NCI-H2171 (cell line): ENCODE data around the gene APP.

Source experiments
- DNase-seq: peaks from one replicate; lab custom pipeline; 2025; lab: John Stamatoyannopoulos, UW

APP gene

DNA sequence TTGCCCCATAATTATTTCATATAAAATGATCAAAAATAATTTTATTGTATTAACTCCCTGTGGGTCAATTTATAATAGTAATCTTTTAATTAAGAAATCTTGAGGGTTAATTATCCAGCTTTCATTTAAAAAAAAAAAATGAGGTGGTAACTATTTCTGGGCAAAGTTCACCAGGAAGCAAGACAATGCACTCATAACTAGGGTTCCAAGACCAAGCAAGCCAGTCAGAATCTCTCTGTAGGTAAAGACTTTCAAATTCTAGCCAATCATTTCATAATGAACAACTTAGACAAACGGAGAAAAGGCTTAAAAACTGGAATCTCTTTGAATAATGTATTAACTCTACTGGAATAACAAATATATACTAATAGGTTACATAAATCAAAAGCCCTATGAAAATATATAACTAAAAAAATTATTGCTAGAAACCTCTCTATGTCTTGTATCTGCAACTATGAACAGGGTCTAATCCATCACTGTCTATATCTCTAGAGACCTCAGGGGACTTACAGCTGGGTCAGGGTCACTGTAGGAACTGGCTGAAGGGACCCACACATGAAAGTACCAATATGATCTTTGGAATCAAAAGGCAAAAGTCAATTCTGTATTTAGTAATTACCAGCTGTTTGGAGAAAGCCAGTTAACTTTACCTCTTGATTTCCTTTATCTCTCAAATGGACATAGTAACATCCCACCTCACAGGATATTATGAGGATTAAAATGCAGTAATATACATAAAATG, 43.3 kb downstream of the APP start:
- DNase-seq = no peak

DNA sequence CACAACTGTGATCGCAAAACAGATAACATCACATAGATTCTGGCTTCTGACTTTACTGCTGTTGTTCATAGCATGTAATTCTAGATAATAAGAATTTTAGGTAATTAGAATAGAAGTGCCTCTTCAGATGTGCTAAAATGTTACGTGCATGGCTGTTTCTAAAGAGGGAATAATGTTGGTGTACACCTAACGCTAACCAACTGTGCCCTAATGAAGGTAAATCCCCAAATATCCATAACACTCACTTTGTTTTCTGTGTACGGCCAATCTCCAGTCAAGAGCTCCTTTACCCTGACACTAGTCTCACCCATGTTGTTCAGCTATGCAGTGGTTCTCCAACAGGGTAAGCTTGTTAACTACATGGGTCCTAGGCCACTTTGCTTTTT, 44.4 kb downstream of the APP start:
- DNase-seq = no peak

DNA sequence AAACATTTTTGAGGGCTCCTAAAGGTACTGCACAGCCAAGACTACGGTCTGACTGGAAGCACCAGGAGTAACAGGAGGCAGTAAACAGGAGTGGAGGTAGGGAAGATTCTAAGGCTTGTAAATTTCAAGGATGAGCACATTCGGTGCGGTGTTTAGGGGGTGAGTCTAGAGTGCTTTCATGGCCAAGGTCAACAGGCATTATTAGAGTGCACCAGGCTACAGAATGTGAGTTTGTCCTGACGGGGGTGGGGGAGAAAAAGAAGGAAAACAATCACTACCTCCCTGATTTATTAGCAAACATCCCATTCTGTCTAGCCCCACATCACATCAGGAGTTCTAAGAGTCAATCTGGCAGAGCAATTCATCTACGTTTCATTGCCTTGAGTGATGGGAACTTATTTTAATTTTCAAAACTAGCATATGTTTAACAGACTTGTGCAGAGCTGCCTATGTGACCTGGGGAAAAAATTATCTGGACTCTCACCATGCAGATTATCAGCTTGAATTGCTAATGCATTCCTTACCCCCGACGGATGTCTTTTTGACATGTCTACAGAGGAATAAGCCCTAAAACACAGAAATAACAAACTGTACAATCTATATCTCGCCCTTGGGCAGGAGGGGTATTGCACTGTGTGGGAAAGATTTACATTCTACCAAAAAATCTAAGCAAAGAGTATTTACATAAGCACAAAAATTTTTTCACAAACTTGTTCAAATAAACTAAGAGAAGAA, 45.0 kb downstream of the APP start:
- no peak for DNase-seq

DNA sequence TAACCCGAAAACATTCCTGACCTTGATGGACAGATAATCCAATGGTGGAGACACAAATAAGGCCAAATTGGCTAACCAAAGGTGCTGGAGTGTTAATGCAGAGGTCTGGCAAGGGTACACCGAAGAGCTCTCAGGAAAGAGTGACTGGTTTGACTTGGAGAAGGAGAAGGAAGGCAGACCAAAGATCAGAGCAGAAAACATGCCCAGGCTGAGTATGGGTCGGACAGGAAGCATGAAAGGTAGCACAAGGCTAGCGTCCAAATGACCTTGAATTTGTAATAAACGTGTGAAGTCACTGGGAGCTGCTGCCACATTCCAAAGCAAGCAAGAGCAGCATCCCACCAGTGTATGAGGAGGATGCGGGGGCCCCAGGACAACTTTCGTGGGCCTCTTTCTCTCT, 45.7 kb downstream of the APP start:
- no peak for DNase-seq

DNA sequence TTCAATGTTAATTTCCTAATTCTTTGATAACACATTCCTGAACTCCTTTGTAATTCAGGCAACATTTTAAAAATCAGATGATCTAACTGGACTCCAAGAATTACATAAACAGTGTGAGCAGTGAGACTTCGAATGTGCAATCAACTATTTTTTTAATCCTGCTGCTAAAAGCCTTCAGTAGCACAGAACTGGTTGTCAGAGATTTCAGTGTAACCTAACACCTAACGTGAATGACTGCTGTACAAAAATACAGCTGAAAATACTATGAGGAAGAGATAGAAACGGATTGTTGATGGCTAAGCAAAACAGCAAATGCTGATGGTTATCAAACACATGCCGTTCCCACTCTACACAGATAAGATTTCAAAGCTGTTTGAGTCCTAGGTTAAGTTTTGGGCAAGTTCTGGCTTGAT, 46.1 kb downstream of the APP start:
- peak; percentile 50 for DNase-seq

DNA sequence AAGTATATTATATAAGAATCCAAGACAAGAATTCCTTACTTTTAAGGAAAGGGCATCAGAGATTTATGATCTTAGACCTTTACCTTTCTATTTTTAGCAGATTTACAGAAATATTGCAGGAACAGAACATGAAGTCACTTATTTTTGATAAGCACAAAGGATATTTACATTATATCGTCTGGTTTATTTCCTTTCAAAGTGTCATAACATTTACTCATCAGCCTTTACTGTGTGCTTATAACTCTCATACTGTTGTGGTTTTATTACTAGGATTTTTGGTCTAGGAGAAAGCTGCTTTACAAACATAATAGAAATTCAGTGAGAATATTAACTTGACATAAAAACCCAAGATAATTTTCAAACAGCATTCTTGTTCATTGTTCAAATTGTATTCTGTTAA, 47.6 kb downstream of the APP start:
- DNase-seq = no peak

DNA sequence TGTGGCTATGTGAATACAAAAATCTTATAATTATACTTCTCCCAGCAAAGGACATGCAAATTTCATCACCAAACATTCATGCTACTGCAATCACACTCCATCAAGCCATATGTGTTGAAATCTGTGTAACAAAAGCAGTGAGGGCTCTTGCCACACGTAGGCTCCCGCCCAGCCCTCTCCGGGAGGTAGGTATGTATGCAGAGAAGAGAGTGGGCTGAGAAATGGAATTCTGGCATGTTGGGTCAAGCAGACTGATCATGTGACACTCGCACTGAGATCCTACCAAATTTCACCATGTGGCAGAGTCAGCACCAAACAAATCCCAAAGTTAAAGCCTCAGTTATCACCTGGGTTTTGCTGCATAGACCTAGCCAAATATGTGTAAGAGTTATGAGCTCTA, 49.7 kb downstream of the APP start:
- DNase-seq = peak; percentile 37

DNA sequence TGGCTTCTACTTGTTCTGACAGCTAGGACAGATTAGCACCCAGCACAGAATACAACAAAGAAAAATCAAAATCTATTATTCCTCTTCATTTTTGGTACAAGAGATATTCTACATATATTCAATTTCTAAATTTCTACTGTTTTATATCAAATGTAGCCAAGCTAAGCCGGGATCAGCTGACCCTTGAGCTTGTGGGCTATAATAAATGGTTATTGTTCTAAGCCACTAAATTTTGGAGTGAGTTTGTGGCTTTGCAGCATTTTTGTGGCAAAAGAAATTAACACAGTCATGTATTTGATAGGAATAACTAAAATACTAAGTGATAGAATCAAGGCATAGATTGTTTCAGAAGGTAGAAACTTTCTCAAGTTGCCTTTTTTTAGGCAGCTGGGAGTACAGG, 50.7 kb downstream of the APP start:
- DNase-seq = no peak

DNA sequence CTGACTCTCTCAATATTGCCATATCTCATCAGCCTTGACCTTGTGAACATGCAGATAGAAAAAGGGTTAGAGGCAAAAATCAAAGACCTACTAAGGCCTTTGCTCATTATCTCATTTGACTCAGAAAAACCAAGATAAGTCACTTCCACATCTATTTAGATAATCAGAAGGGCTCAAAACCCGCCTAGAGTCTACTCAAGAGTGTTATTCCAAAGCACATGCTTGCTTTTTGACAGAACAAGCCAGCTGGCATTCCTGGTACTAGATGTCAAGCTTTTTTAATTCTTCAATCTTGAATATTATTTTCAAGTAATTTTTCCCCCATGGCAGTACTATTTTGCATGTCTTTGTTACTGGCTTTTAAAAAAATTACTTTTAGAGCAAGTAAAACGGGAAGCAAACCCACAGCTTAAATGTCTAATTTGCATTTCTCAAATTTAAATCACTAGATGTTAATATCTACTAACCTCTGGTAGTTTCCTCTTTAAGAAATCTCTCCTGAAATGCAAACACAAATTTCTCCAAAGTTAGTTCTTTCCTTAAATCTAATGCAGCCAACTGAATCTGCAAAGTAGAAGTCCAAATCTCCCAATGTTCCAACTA, 51.5 kb downstream of the APP start:
- no peak for DNase-seq

DNA sequence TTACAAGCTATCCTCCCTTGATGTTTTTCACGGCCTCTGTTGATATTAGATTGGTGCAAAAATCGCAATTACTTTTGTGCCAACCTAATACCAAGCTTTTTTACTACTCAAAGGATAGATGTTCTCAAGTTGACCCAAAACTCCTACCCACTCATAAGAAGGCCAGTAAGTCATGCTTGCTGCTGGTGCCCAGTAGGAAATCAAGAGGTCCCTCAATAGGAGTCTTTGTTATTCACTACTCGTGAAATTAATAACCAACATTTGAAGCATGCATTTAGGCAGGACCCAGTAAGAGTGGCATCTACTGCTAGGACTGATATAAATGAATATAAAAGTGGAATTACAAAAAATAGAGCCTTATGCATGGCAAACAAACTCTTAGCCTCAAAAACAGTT, 52.6 kb downstream of the APP start:
- no peak for DNase-seq

DNA sequence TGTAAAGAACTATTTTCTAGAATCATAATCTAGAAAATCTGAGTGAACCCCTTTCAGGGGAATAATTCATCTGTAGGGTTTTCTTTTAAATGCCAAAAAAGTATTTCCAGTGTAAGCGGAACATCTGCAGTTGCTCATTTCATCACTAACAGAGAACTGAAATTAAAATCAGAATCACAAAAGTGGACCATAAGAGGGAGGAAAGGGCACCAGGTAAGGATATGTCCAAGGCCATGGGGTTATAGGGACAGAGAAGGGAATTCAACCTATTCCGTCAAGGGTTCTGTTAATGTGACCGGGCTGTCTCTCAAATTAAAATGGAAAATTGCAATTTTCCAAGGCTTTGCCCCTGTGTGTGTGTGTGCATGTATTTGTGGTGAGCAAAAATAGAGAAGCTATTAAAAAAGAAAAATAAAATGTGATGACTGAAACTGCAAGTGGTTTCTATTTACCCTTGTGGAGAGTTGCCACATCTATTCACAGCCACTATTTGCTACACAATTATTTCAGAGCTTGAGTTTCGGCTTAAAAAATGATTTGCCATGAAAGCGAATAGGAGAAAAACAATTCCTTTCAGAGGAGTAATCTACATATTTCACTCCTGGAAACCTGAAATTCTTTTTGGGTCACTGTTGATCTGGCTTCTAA, 53.1 kb downstream of the APP start:
- no peak for DNase-seq

DNA sequence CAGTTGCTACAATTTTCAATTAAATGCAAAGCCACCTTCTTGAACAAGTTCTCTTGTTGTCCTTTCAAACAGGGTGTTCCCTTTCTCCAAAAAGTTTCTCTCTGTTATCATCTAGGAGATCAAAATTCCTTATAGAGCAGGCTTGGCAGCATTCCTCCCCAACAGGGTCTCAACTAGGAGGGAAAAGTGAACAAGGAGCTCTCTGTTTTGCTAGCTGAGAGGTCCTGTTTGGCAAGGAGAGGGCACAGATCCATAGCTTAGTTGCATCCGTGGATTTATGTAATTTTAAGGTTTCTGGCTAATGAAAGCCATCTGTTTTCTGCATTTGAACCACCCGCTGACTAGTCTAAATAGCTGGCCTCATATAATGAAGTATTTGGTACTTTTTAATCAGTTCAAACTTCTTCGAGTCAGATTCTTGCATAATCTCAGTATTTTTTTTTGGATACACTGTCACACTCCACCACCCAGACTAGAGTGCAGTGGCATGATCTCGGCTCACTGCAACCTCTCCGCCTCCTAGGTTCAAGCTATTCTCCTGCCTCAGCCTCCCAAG, 54.0 kb downstream of the APP start:
- no peak for DNase-seq

DNA sequence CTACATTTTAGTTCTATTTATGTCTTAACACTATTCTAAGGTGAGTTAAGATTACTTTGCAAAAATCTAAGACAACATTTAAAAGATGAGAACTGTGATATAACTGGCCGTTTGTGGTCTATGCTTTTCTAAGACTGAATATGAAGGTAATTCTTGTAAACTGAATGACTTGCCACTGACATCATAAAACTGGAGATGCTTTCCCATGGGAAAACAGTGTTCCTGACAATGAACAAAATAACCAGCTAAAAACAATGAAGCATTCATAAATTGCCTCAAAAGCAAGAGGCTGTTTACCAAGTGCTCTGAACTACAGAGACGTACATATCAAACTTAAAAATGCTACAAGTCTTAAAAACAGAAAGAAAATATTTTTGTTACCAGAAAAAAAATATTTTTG, 54.7 kb downstream of the APP start:
- DNase-seq = no peak

DNA sequence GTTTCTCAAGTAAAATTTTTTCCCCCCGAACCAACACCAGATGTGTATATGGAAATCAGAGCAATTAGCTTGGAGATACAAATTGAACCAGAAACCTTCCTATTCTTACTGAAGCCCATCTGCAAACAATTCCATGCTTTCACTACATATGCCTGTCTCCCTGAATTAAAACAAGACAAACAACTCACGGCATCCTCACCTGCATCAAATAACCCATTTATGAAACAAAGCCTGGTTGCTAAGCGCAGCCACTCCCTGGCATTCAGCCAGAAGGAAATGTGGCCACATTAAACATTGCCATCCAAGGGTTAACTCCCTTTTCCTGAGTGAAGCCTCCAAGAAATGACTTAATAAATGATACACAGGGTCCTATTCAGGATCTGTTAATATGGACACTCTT, 55.3 kb downstream of the APP start:
- peak; percentile 81 for DNase-seq

DNA sequence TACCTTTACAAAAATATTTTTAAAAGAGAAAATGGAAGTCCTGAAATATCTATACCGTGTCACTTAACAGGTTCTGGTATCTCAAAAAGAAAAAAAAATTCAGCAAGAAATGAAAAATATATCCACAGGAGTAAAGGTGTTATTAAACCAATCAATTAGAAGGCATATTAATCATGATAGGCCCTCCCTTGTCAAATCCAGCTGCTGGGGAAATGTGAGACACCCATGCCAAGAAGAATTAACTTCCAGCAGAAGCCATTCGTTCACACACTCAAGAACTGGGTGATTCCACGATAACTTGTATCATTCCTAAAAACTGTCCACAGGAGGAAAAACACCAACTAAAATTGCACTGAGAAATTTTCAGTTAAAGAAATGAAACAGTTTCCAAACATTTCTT, 57.6 kb downstream of the APP start:
- DNase-seq = no peak

DNA sequence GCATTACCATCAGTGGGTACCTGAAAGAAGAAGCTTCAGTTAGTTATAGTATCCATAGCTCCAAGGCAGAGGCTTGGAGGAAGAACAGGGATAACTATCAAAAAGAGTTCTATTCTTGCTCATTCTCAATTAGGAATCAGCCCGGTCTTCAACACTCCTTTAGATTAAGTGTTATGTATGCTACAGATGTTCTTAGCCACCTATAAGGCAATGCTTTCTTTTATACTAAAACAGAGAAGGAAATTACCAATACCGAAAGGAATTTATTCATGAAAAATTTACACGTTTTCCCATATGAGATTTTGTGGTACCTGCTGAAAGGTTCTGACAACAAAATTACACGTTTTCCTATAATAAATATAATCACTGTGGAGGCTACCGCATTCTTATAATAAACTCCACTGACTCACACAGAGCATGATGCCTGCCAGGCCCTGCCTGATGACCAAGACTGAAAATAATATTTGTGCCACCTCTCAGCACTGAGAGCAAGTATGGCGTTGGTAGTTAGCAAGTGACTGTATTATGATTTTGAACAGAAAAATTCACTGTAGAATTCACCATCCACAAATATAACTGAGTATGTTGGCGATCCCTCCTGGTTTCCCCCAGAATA, 58.3 kb downstream of the APP start:
- DNase-seq = no peak

DNA sequence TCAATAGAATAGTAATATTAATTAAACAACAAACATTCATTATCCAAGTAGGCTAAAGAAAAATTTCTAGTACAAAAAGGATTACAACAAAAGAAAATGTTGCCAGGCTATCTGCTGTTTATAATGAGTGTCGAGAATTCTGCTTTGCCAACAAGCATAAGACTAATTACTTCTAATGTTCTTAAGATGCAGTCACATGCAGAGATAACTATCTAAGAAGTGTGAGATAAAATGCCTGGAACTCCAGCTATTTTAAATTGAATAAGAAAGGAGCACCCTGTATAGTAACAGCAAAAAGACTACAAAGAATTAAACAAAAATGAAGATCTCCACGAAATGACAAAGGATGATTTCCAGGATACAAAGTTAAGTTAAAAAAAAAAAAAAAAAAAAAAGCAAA, 59.9 kb downstream of the APP start:
- no peak for DNase-seq

DNA sequence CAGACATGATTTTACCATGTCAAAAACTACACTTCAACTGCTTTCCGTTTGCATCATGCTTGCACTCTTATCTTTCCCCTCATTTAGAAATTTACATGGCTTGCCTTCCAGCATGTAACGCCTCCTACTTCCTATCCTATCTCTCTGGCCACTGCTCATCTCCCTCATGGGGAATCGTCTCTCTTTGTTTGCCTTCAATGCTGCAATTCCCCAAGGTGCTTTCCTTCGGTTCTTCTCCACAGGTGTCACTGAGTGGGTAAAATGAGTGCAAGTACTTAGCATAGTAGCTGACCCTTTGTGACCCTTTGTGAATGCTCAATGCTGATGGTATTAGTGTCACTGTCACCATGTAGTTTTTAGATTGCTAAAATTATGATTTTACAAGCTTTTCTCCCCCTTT, 63.1 kb downstream of the APP start:
- DNase-seq = no peak

DNA sequence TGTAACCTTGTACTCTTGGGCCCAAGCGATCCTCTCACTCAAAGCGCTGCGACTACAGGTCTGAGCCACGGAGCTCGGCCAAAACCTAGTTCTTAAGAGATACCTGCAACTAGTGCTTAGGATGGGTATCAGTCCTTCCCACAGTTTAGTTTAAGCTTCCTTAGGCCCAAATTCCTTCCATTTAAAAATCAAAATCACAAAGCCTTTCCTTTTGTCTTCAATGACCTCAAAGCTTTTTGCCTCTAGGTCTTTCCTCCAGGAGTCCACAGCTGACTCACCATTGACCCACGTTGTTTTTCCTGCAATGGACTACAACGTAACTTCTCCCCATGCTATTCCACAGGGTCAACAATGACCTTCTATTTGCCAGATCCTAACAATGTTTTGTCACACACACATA, 64.0 kb downstream of the APP start:
- DNase-seq = no peak

DNA sequence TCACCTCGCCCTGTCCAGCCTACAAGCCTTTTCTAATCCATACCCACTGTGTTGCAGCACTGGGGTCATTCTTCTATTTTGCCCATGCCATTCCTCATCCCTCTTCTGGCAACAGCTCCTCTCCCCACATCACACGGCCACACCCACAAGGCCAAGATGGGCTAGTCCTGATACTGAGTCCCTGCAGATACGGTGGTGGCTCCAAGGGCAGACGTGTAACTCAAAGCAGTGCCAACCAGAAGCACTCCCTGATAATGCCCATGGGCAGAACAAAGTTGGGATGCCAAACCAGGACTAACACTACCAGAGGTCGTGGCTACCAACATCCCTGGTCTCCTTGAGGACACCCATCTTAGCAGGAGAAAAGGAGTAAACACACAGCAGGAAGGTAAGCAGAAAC, 64.8 kb downstream of the APP start:
- no peak for DNase-seq

DNA sequence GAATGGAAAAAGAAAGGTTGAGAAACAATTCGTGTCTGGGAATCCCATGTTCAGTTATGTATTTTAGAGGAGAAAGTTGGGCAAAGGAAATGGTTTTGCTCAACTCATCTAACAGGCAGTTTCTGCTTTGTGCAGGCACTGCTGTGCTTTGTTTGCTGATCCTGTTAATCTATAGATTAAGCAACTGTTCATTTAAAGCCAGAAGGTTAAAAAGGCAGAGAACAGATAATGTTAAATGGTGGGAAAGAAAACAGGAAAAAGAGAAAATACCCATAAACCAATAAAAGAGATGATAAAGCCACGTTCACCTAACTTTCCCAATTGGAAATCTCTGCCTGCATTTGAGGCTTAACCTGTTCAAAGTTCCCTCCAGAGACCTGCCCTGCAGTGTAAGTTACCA, 70.0 kb downstream of the APP start:
- DNase-seq = no peak

DNA sequence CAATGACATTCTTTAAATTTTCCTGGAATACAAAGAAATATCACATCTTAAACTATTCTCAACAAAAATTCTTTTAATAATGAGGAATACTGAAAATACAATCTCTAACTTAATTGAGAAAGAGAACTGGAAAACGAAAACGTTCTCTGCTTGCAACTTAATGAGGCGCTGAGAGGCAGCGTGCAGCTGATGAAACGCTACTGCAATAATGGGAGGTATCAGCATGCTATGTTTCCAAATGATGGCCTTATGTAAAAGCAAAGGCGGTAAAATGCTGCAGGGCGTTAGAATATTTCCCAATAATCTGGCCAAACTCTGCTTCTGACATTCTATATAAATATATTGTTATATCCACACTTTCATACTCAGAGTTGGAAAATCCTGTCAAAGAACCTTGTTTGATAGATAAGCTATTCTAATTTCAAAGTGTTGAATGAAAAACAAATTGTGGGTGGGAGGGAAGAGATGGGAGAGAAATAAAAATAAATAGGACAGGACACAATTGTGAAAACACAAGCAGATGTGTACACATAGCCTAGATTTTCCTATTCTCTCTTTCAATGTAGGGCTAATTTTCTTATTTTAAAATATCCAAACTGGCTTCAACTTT, 70.9 kb downstream of the APP start:
- DNase-seq = no peak
